ENCODE data around the gene SSH2.
"Not testable (repeated sequence)": the region's sequence is repeated elsewhere in the genome, so short reads cannot be mapped to it uniquely, and the experiment has no call there.

SSH2 gene

DNA sequence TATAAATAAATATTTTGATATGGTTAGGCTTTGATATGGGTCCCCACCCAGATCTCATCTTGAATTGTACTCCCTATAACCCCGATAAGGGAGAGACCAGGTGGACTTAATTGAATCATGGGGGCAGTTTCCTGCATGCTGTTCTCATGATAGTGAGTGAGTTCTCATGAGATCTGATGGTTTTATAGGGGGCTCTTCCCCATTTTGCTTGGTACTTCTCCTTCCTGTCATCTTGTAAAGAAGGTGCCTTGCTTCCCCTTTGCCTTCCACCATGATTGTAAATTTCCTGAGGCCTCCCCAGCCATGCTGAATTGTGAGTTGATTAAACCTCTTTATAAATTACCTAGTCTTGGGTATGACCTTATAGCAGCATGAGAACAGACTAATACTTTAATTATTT lies 55.7 kb downstream of the SSH2 start:
- DNase-seq = not testable (repeated sequence)

DNA sequence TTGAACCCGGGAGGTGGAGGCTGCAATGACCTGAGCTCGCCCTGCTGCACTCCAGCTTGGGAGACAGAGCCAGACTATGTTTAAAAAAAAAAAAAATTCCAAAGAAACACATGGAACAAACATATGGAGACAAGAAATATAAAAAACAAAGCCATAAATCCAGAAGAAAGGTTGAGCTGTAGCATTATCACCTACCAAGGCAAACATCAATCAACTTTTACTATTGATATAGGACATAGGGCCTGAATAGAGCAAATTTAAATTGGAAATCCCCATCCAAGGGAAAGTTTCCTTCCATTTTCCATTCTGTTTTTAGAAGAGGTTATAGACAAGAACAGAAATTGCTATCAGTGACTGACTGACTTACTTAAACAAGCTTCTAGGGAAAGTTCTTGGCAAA lies 56.6 kb downstream of the SSH2 start:
- DNase-seq = no peak

DNA sequence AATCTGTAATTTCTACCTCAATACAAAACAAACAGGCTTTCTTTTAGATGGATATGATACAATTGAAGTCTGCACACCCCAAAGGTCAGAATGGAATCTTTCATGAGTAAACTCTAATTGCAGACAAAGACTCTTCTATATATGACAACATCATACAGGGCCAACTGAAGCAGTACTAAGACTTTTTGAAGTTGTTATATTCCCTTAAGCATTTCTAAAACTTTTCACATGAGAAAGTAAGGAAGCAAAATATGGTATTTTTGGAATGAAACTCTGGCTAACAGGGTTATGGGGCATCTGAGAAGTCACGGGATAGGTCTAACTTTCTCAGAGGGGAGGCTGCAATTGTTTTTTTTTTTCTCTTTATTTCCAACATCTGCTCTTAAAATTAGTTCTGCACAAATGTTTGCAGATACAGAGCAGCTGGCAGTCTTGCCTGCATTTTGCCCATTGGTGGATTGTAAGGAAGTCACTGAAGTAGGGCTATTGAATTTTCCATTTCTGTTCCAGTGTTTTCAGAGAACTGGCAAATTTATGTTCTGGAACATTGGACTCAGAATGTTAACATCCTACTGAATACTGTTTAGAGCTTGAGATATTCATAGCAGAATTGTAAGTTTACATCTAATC lies 59.1 kb downstream of the SSH2 start:
- DNase-seq = no peak

DNA sequence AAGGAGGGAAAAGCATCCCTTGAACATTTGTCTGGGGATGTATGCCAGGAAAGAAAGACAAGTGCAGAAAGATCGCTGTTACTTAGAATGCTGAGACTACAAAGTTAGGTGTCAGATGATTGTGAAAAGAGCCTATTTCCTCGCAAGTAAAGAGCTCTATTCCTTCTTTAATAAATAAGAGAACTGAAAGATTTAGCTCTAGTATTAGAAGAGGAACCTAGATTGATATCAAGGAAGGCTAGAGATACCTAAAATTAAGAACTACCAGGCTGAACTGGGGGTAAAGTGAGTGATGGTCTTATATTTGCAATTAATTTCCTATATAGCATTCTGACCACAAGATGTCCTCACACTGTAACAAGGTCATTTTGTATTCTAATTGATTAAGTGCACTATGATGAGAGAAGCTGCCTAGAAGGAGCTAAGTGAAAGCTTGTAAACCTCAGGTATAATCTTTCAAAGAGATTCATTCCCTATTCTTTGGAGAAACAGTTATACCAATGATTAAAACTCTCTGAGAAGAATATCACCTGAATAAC lies 62.3 kb downstream of the SSH2 start:
- no peak for DNase-seq

DNA sequence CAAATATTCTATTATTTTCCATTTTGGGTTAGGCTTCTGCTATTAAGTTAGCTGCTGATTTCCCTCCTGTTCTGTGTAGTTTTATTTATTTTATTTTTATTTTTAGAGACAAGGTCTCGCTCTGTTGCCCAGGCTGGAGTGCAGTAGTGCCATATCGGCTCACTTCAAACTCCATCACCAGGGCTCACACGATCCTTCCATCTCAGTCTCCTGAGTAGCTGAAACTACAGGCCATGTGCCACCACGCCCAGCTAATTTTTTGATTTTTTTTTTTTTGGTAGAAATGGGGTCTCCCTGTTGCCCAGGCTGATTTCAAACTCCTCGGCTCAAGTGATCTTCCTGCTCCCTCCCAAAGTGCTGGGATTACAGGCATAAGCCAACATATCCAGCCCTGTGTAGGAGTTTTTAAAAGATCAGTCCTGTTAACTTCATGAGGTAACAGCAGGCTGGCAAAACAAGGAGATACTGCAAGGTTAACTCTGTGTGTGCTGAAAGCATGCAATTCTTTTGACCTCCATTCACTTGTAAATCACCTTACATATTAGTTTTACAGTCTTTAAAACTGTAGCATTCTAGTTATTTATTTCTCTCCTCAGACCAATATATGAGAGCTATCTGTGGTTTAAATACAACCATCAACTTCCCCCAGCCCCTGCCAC lies 63.2 kb downstream of the SSH2 start:
- DNase-seq = no peak

DNA sequence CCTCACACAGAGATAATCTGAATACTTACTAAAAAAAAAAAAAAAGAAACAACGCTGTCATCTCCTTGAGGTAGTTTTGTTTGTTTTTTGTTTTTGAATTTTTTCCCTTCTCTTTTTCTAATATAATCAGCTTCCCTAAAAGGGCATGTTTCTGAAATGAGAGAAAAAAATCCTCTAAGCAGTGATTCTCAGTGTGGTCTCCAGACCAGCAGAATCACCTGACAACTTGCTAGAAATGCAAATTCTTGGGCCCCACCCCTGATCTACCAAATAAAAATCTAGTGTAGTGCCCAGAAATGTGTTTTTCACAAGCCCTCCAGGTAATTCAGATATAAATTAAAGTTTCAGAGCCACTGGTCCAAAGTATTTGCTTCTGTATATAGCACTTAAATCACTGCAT lies 65.4 kb downstream of the SSH2 start:
- DNase-seq = no peak

DNA sequence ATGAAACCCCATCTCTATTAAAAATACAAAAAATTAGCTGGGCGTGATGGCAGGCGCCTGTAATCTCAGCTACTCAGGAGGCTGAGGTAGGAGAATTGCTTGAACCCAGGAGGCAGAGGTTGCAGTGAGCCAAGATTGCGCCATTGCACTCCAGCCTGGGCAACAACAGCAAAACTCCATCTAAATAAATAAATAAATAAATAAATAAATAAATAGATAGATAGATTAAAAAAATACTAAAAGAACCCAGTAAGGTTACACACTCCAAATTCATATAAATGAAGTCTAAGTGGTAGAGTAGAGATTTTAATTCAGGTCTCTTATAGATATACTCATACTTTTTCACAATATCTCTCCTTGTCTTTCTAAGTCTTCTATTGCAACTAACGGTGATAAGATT lies 65.9 kb downstream of the SSH2 start:
- not testable (repeated sequence) for DNase-seq

DNA sequence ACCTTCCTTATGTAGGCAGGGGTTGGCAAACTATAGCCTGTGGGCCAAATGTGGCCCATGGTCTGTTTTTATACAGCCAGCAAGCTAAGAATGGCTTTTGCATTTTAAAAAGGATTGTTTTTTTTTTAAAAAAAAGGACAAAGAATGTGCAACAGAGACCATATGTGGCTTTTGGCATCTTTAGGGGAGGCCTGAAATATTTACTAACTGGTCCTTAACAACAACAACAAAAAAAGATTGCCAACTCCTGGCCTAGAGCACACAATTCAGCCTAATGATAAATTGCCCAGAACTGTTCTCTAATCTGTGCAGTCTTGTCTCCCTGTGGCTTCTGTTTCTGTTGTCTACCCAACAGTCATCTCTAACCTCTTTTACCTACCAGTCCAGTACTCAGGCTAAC lies 67.1 kb downstream of the SSH2 start:
- DNase-seq = no peak

DNA sequence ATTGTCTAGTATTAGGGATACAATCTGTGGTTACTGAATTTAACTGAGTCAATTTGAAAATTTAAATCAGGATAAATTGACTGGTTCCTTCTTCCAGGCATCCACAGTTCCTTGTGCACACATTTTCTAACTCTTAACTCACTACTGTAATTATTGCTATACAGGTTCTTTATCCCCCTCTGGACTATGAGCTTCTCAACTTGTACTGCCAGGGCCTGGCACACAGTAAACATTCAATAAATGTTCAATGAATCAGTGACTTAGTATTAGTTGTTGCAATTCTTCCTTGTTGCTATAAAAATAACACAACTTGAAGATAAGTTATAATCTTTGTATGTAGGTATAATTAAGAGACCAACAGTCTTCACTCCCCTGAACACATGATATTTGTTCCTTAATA lies 67.9 kb downstream of the SSH2 start:
- DNase-seq = no peak

DNA sequence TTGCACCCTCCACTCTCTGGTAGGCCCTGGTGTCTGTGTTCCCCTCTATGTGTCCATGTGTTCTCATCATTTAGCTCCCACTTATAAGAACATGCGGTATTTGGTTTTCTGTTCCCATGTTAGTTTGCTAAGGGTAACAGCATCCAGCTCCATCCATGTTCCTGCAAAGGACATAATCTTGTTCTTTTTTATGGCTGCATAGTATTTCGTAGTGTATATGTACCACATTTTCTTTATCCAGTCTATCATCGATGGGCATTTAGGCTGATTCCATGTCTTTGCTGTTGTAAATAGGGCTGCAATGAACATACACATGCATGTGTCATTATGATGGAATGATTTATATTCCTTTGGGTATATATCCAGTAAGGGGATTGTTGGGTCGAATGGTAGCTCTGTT lies 70.6 kb downstream of the SSH2 start:
- DNase-seq = not testable (repeated sequence)

DNA sequence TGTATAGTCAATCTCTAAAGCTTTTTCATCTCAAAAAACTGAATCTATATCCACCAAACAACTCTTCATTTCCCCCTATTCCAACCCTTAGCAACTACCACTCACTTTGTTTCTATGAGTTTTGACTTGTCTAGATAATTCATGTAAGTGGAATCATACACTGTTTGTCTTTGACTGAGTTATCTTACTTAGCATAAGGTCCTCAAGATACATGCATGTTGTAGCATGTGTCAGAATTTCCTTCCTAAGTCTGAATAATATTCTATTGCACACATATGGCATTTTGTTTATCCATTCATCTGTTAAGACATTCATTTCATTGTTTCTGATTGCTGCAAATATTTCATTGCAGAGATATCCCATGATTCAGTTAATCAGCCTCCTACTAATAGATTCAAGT lies 72.2 kb downstream of the SSH2 start:
- DNase-seq = no peak

DNA sequence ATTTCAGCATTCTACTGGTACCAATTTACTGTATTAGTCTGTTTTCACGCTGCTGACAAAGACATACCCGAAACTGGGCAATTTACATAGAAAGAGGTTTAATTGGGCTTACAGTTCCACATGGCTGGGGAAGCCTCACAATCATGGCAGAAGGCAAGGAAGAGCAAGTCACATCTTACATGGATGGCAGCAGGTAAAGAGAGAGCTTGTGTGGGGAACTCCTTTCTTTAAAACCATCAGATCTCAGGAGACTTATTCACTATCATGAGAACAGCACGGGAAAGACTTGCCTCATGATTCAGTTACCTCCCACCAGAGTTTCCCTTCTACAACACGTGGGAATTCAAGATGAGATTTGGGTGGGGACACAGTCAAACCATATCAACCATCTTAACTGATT lies 72.9 kb downstream of the SSH2 start:
- not testable (repeated sequence) for DNase-seq

DNA sequence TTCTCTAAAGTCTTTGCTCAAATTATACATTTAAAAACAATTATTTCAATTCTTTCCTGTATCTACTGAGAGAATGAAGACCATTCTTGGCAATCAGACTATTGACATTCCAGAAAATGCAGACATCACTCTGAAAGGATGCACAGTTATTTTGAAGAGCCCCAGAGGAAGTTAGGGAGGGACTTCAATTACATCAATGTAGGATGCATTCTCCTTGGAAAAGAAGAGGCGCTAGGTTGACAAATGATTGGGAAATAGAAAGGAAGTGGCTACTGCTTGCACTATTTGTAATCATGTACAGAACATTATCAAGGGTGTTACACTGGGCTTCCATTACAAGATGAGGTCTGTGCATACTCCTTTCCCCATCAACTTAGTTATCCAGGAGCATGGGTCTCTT lies 74.3 kb downstream of the SSH2 start:
- peak; percentile 75 for DNase-seq

DNA sequence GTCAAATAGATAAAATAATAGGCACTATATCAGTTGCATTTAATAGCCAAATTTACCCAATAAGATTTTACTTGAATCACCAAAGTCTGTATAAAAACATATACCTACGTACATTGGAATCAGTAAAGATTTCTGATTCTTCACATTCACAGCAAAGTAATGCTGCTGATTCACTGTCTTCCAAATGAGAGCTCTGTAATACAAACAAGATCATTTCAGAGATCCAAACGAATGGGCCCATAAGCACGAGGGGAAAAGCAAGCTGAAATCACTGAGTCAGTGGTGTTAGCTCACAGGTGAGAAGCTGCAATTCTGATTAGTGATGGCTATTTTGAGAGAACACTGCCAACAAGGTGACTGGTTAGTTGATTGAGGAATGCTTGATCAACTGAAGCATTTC lies 81.3 kb downstream of the SSH2 start:
- DNase-seq = no peak

DNA sequence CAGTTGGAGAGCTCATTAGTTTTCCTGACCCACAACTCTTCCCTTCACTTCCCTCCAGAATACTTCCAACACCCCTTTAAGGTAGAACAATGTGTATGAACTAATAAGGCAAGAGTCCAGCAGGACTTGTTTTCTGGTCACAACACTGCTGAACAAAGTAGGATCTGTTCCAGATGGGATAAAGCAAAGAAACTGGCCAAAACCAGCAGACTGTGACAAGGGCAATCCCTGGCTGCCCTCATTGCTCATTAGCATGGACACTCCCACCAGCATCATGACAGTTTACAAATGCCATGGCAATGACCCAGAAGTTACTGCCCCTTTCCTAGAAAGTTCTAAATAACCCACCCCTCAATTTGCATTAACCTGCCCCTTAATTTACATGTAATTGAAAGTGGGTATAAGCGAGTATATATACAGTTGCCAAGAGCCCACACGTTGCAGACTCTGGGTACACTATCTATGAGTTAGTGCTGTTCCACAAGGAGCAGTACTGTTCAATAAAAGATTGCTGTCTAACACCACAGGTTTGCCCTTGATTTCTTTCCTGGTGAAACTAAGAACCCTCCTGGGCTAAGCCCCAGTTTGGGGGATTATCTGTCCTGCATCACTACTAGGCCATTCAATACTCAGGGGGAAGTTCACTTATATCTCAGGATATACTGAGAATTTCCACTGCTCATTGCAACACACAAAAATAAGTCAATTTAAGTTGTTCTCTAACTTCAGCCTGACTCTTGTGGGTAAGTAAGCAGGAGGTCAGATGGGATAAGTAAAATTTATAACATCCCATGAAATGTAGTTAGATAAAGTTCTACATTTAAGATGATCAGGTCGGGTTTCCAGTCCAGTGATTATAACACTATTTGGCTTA lies 82.3 kb downstream of the SSH2 start:
- DNase-seq = no peak

DNA sequence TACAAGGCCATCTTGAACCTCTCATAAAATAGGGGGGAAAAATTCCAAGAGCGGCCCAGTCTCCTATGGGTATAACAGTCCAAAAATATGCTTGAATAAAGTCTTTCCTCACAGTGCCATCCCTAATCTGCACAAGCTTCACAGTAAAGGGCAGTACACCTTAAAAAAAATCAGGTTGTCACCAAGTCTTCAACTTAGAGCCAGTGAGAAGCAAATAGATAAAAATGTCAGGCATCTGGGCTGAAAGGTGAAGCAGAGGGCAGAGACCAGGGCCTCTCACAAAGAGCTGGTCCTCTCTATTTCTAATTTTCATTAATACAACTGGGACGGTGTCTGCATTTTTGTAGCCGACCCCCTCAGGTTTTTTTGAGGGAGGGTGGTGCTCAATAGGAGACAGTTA lies 82.9 kb downstream of the SSH2 start:
- DNase-seq = no peak

DNA sequence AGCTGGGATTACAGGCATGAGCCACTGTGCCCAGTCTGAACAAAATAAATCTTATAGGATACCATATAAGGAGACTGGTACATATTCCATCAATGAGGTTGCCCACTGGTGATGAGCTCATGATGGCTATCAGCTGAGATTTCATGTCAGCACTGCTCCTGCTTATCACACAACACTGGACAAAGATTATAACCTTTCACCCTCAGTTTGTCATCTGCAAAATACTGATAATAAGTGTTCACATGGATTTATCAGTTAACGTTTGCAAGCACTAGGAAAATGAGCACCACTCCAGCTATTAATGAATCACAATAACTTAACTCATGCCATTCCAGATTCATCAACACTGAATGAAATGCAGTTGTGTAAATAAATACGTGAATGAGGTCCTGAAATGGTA lies 83.7 kb downstream of the SSH2 start:
- DNase-seq = no peak

DNA sequence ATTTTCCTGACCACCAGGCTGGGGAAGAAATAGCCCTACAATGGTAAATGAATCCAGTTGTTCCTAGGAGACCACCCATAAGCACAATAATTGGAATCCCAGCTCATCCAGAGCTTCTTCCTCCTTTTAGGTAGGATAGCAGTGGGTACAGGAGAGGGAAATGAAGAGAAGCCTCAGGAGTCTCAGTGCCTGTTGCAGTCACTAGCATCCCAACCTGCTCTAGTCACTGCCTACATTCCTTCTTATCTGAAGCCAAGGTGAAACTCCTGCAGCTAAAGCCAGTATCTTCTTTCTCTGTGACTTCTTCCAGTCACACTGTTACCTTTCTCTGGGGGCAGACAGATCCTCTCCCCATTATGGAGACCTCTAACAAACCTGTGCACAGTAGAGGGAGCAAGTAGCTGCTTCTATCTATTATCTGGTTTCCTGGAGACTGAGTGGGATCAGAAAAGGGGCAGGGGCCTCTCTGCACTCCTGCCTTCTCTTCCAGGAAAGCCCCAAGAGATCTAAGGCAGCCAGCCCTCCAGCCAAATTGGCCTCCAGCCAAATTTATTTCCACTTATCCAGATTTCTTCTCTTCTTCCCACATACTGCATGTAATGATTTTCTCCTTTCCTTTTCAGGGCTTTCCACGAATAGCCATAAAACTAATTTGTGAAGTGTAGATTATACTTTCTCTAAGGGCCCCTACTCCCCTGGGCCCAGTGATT lies 85.5 kb downstream of the SSH2 start:
- peak; percentile 53 for DNase-seq

DNA sequence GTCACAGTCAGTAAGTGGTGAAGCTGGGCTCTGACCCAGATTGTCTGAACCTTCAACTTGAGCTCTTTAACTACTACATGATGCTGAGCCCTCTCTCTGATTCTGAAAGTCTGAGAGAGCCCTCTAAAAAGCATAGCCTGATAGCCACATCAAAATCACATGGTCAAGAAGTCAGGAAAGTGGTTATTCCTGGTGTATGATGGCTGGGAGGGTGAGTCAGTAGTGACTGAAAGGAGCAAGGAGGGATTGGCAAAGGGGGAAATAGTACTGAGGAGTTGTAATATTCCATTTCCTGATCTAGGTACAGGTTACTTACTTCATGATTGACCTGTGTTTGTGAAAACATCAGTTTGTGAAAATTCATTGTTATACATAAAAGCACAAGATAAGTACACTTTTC lies 89.1 kb downstream of the SSH2 start:
- peak; percentile 8 for DNase-seq

DNA sequence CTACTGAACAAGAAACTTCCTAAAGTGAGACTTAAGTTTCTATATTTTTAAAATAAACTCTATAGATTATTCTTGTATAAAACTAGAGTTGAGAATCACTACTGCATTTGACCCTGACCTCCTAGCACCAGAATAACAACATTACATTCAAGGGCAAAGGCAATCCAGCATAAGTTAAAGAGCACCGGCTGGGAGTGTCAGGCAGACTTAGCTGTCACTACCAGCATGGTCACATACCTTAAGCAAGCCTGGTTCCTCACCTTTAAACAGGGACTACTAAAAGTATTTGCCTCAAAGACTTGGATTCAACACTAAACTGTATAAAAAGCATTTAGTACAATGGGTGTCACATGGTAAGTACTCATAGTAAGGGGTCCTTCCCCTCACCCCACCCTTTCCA lies 90.4 kb downstream of the SSH2 start:
- no peak for DNase-seq

DNA sequence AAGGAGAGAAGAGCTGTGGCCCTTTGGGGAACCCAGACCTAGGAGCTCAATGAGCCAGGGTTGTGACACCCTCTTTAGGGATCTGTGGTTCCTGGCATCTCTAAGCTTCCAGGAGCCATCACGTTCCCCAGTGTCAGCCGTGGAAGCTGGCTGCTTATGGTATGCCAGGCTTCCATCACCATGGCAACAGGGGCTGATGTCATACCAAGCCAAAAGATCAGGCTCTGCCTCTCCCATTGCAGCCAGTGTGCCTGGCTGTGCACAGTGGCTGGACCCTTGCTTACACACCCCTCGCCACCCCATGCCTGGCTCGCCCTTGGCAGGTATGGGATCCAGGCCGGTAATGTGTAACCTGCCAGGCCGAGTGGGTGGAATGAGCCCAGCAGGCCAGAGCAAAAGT lies 91.1 kb downstream of the SSH2 start:
- DNase-seq = peak; percentile 35

DNA sequence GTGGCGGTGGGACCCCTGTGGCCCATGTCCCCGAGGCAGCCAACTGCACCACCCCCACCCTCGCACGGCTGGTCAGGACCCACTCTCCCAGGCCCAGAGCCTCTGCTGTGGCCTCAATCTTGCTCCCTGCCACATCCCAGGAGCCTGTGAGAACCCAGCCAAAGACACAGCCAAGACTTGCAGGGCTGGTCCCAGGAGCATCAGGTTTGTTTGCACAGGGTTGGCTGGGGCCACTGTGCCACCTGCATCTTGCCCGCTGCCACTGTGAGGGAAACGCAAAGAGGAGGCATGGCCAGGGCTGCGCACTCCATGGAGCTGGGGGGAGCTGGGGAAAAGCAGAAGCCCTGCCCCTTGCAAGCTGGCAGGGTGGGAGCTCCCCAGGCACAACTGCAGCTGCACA lies 92.5 kb downstream of the SSH2 start:
- no peak for DNase-seq

DNA sequence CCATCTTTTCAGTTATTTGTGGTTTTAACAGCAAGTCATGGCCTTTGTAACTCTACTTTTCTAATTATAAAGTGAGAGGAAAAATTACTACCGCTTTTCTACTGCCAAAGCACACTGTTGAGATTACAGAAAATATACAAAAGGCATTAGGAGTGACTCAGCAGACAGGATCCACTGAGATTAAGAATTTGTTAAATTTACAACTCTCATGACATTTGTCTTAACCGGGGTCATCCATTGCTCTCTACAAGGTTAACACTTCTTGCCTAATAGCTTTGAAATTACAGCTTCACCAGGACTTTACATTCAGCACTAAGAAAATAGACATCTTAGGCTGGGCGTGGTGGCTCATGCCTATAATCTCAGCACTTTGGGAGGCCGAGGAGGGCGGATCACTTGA lies 93.4 kb downstream of the SSH2 start:
- DNase-seq = peak; percentile 73
